Myometrial cell (primary cell): Measurements from ENCODE around the gene PRAMEF17. TPM values are rescaled to one million over a fixed set of nuclear protein-coding genes. Genes with fewer than 3 reads are reported as not detected.

Experiments used
- total RNA-seq: library from RNA; depleted of rRNA; stranded (reverse); fragments of >200 nt; gene quantifications from 2 replicates; pipeline ENCODE4 v1.2.3, GENCODE V29; 2015

Gene PRAMEF17
- total RNA-seq: not detected in 2 replicates

GRCh38 chr1:13389332-13389731 is at the start of gene PRAMEF17:
PRAMEF17 (plus strand) TSS chr1:13389632; CDS start chr1:13389658, 26 bp downstream.

DNA sequence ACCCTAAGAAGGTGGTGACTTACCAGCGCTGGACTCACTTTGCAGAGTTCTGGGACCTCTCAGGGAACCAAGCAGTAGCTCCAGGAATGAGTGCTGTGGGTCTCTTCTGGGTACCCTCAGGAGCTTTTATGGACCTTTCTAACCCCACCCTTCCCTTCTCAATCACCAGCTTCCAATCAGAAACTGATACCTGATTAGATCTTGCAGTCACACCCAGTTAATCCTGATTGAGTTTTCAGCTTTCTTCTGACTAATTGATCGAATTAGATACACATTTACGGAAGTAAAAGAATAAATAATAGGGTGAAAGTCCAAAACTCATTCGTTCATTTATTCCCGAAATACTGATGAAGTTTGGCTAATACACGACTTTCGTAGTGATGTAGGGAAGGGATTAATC is 42.4 kb upstream of the PRAMEF17 start, which contains the start of gene PRAMEF14:
Gene PRAMEF14, minus strand, starts transcription at position 101 of the 400 bp plus-strand sequence. CDS start 1,820 bp downstream, outside the sequence.

DNA sequence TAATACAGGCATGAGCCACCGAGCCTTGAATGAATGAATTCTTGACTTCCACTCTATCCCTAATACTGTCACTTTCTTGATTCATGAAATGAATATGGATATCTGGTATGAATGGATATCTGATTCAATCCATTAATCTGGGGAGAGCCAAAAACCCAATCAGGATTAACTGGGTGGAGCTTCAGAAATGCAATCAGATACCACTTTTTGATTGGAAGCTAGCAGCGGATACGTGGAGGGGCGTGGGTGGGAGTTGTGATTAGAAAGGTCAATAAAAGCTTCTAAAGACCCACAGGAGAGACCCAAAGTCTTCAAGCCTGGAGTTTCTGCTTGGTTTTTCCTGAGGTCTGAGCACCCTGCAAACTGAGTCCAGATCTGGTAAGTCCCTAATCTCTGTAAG is 20.7 kb downstream of the PRAMEF17 start, which contains the start of gene PRAMEF20:
Gene PRAMEF20, plus strand, starts transcription at position 301 of the 400 bp plus-strand sequence. CDS start 5,905 bp downstream, outside the sequence.

Other genes with a start within 250 kb of the PRAMEF17 start
- gene PRAMEF26, start 233.6 kb upstream of the PRAMEF17 start, total RNA-seq: not detected in 2 replicates
- gene HNRNPCL4, start 224.0 kb upstream of the PRAMEF17 start, total RNA-seq: not detected in 2 replicates
- gene PRAMEF9, start 217.8 kb upstream of the PRAMEF17 start, total RNA-seq: not detected in 2 replicates
- gene PRAMEF13, start 188.2 kb upstream of the PRAMEF17 start, total RNA-seq: not detected in 2 replicates
- not detected in 2 replicates for gene PRAMEF18, start 163.5 kb upstream of the PRAMEF17 start, total RNA-seq
- gene PRAMEF5, start 135.4 kb upstream of the PRAMEF17 start, total RNA-seq: not detected in 2 replicates
- not detected in 2 replicates for gene PRAMEF8, start 104.5 kb upstream of the PRAMEF17 start, total RNA-seq
- gene PRAMEF33, start 86.1 kb upstream of the PRAMEF17 start, total RNA-seq: not detected in 2 replicates
- gene PRAMEF15, start 74.1 kb upstream of the PRAMEF17 start, total RNA-seq: not detected in 2 replicates
- not detected in 2 replicates for gene PRAMEF14, start 42.5 kb upstream of the PRAMEF17 start, total RNA-seq
- gene PRAMEF19, start 17.7 kb upstream of the PRAMEF17 start, total RNA-seq: not detected in 2 replicates
- gene PRAMEF20, start 20.8 kb downstream of the PRAMEF17 start, total RNA-seq: not detected in 2 replicates
- gene LRRC38, start 124.4 kb downstream of the PRAMEF17 start, total RNA-seq: not detected in 2 replicates
- gene PDPN, start 194.2 kb downstream of the PRAMEF17 start, total RNA-seq: 2.5 and 4.6 TPM in 2 replicates